ENCODE results near the gene CCDC50.

GRCh38 chr3:191360620-191361019, 31.4 kb downstream of the CCDC50 start:
- TF ChIP-seq CTCF (IDR thresholded peaks at IDR 0.05): no peak
- TF ChIP-seq POLR2A (IDR thresholded peaks at IDR 0.05): no peak
- TF ChIP-seq POLR2AphosphoS5 (IDR thresholded peaks at IDR 0.05; ENCODE audit: insufficient read depth in 1 of 2, low read depth in 1 of 2): no peak
